GM12864 (cell line): ENCODE measurements around the gene MTF1.

Source experiments
- DNase-seq: peaks from one replicate; pipeline ENCODE4 v3.0.0-alpha.2; 2011; ENCODE audit warnings: low read depth
- H3K4me3 ChIP-seq: 2 replicates; pipeline ENCODE4 v1.5.1; 2011; ENCODE audit warnings: mild to moderate bottlenecking, low read depth, low read length, control low read depth
- CTCF ChIP-seq: IDR thresholded peaks from 2 replicates; pipeline ENCODE4 v1.5.1; 2011; ENCODE audit warnings: low read depth, mild to moderate bottlenecking, moderate library complexity, low read length, control low read depth, inconsistent platforms; ENCODE audit errors: missing control alignments

MTF1 gene

GRCh38 chr1:37851782-37852210 lies 7.6 kb downstream of the MTF1 start:
- no peak for DNase-seq
- TF ChIP-seq CTCF: no peak
- no peak overlapping the region for H3K4me3 ChIP-seq

DNA sequence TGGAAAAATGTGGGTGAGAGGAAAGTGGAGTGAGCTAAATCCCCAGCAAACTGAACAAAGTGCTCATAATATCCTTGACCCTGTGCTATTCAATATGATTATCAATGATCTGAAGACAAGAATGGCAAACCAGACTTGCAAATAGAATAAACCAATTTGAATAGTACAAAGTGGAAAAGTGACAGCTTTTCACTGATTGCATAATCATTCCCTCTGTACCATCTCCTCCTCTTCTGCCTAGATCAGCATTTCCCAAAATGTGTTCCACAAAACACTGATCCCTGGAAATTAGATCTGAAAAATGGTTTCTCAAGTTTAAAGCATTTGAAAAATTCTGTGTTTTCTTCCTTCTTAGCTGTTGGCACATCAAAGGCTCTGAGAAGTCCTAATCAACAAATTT lies 8.1 kb downstream of the MTF1 start:
- H3K4me3 ChIP-seq: no peak overlapping the region
- no peak for TF ChIP-seq CTCF

DNA sequence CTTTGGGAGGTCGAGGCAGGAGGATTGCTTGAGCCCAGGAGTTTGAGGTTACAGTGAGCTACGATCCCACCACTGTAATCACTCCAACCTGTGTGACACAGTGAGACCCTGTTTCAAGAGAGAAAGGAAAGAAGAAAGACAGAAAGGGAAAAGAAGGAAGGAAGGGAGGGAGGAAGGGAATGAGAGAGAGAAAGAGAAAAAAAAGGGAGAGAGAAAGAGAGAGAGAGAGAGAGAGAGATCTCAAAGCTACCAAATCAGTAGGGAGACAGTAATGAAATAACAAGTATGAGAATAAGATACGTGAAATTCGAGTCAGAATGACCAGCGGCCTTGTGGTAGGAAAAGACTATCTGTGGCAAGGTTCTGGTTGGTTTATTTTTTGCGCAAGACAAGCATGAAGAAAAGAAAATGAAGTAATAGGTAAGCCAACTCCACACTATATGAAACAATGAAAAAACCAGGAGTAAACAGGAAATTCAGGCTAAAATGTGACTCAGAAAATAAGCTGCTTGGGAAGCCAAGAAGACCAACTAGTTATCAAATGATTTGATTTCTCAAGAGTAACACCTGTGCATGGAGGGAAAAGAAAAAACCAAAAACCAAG lies 8.9 kb downstream of the MTF1 start:
- H3K4me3 ChIP-seq: no peak overlapping the region
- DNase-seq: no peak
- TF ChIP-seq CTCF: no peak

More for the DNA sequence above, 8.1 kb downstream of the MTF1 start:
- no peak for DNase-seq

GRCh38 chr1:37849480-37849879 lies 9.9 kb downstream of the MTF1 start:
- no peak overlapping the region for H3K4me3 ChIP-seq
- no peak for DNase-seq
- no peak for TF ChIP-seq CTCF

DNA sequence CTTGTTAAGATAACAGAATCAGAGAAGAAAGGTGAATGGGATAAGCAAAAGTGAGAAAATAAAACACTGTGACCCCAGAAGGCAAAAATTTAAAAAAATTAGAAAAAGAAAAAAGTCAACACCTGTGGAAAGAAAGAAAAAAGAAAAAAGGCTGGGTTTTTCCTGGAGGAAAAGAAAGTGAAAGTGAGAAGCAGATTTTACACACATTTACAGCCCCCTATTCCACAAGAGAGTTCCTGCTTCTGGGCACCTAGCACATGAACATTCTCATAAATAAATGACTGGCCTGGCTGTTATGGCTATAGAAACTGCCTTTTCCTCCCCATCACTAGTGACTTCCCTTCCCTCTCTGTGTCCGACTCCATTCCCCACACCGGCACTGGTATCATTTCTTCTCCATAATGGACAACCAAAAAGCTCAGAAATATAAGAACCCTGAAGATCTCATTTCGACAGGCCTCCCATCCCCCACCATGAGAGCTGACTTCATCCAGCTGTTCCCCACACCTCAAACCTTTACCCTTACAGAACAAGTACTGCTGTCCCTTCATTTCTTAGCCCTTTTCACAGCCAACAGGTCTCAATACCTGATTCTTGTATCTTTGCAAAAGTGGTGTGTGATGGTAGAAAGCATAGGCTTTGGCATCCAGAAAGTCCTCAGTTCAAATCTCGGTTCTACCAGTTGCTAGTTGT lies 12.6 kb downstream of the MTF1 start:
- DNase-seq: no peak
- no peak for TF ChIP-seq CTCF
- H3K4me3 ChIP-seq: no peak overlapping the region

DNA sequence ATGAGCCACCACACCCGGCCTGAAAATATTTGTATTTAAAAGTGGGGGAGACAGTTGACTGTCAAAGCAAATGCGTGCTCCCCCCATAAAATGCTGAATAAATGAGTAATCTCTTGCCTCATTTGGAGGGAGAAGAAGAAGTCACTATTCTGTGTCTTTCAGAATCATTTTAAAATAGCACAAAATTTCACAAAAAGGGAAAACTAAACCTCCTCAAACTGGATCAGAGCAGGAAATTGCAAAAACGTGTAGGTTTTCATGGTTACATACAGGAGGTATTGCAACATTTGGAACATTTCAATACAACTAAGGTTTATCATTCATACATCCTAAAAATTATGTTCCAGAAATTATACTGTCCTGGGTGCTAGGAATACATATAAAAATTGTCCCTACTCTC lies 13.6 kb downstream of the MTF1 start:
- DNase-seq: no peak
- TF ChIP-seq CTCF: no peak
- no peak overlapping the region for H3K4me3 ChIP-seq

- DNase-seq: no peak
- TF ChIP-seq CTCF: no peak
Measured at GRCh38 chr1:37845049-37845646, 14.2 kb downstream of the MTF1 start.

More at GRCh38 chr1:37845049-37845646, 14.2 kb downstream of the MTF1 start:
- H3K4me3 ChIP-seq: no peak overlapping the region
